Astrocyte (in vitro differentiated cells and primary cell): Measurements from ENCODE around the gene VPS37B.

Experiments
- CTCF ChIP-seq: IDR thresholded peaks from 2 replicates; pipeline ENCODE4 v1.5.1; 2011; ENCODE audit warnings: low read depth, mild to moderate bottlenecking, inconsistent platforms, low read length, moderate library complexity; ENCODE audit not compliant: insufficient read depth
- EZH2 ChIP-seq: IDR thresholded peaks from 2 replicates; pipeline ENCODE4 v1.6.1; 2012; ENCODE audit warnings: mild to moderate bottlenecking, low read length, inconsistent platforms; ENCODE audit not compliant: insufficient read depth

GRCh38 chr12:122894193-122895121 is 1.5 kb downstream of the VPS37B start:
- TF ChIP-seq CTCF (no peak), EZH2 (no peak)
